DOHH2 (cell line): Measurements from ENCODE around the gene NYAP1.
A peak's percentile ranks its signal among the peaks of the same experiment; 100 is the strongest.

Experiments used
- H3F3A ChIP-seq: fragments of 200-600 bp; sonication (generic), shearing (Covaris generic); 2 replicates; pipeline ENCODE4 v1.6.0; 2016; ENCODE audit warnings: antibody characterized with exemption, mild to moderate bottlenecking; ENCODE audit not compliant: control insufficient read depth, insufficient read depth
- H3K27ac ChIP-seq: fragments of 200-600 bp; sonication (generic); 2 replicates; pipeline ENCODE4 v1.5.1; 2014; ENCODE audit warnings: low read depth, mild to moderate bottlenecking, low read length, moderate library complexity
- H3K27me3 ChIP-seq: fragments of 200-600 bp; sonication (generic); 2 replicates; pipeline ENCODE4 v1.6.1; 2014; ENCODE audit warnings: mild to moderate bottlenecking, low read length, mixed read lengths; ENCODE audit not compliant: control insufficient read depth
- H3K36me3 ChIP-seq: fragments of 200-600 bp; sonication (generic); 2 replicates; pipeline ENCODE4 v1.6.1; 2014; ENCODE audit warnings: mild to moderate bottlenecking, low read length, moderate library complexity, mixed read lengths; ENCODE audit not compliant: control insufficient read depth
- H3K4me1 ChIP-seq: fragments of 200-600 bp; sonication (generic); 2 replicates; pipeline ENCODE4 v1.6.1; 2014; ENCODE audit warnings: mild to moderate bottlenecking, low read length, mixed read lengths; ENCODE audit not compliant: control insufficient read depth
- H3K4me2 ChIP-seq: fragments of 200-600 bp; sonication (generic); 2 replicates; pipeline ENCODE4 v1.6.0; 2014; ENCODE audit warnings: mild to moderate bottlenecking, low read length, moderate library complexity
- H3K4me3 ChIP-seq: fragments of 200-600 bp; sonication (generic); 2 replicates; pipeline ENCODE4 v1.5.1; 2014; ENCODE audit warnings: mild to moderate bottlenecking, low read length, mixed read lengths
- H3K79me2 ChIP-seq: fragments of 200-600 bp; sonication (generic); 2 replicates; pipeline ENCODE4 v1.6.1; 2014; ENCODE audit warnings: mild to moderate bottlenecking, low read length, mixed read lengths; ENCODE audit not compliant: control insufficient read depth
- H3K9me2 ChIP-seq: fragments of 200-600 bp; sonication (generic); replicated peaks from 2 replicates; pipeline ENCODE4 v1.6.1; 2014; ENCODE audit warnings: mild to moderate bottlenecking, low read length, mixed read lengths; ENCODE audit not compliant: control insufficient read depth
- H3K9me3 ChIP-seq: fragments of 200-600 bp; sonication (generic); 2 replicates; pipeline ENCODE4 v1.6.1; 2014; ENCODE audit warnings: antibody characterized with exemption, low read length, mixed read lengths; ENCODE audit not compliant: control insufficient read depth, insufficient read depth
- H4K20me1 ChIP-seq: fragments of 200-600 bp; sonication (generic); 2 replicates; pipeline ENCODE4 v1.6.0; 2014; ENCODE audit warnings: low read depth, mild to moderate bottlenecking, antibody characterized with exemption, low read length, moderate library complexity; ENCODE audit not compliant: control insufficient read depth, insufficient read depth
- CTCF ChIP-seq: fragments of 200-600 bp; sonication (generic); IDR thresholded peaks from one replicate; pipeline ENCODE4 v1.5.1; 2014; ENCODE audit warnings: antibody characterized with exemption, mild to moderate bottlenecking, low read depth, low read length; ENCODE audit not compliant: poor library complexity, severe bottlenecking
- EZH2phosphoT487 ChIP-seq: fragments of 200-600 bp; sonication (generic); IDR thresholded peaks from 2 replicates; pipeline ENCODE4 v1.6.1; 2017; ENCODE audit warnings: borderline replicate concordance, mild to moderate bottlenecking, antibody characterized with exemption, low read length, moderate library complexity, mixed read lengths

NYAP1 gene

GRCh38 chr7:100441641-100442535 lies 41.8 kb upstream of the NYAP1 start:
- H4K20me1 ChIP-seq, result no peaks in the 10 kb centered on the region
- peaks cover 14% of the 10 kb centered on the region for H3F3A ChIP-seq
- H3K4me1 ChIP-seq, result peaks cover 26% of the 10 kb centered on the region
- H3K27me3 ChIP-seq, result no peaks in the 10 kb centered on the region
- H3K9me3 ChIP-seq, result no peaks in the 10 kb centered on the region
- H3K9me2 ChIP-seq, result no peaks in the 10 kb centered on the region
- H3K36me3 ChIP-seq, result no peaks in the 10 kb centered on the region
- no peak overlapping the region for H3K4me3 ChIP-seq
- H3K27ac ChIP-seq, result no peak overlapping the region
- peaks cover 3% of the 10 kb centered on the region for H3K79me2 ChIP-seq
- TF ChIP-seq EZH2phosphoT487 (no peak), CTCF (no peak)
- no peak overlapping the region for H3K4me2 ChIP-seq

GRCh38 chr7:100443096-100443840 lies 40.5 kb upstream of the NYAP1 start:
- no peak for TF ChIP-seq CTCF
- TF ChIP-seq EZH2phosphoT487, result no peak
- Histone ChIP-seq H3K27ac (no peak overlapping the region), H3K27me3 (no peaks in the 10 kb centered on the region), H3F3A (peaks cover 8% of the 10 kb centered on the region), H3K9me3 (no peaks in the 10 kb centered on the region), H3K9me2 (no peaks in the 10 kb centered on the region), H3K79me2 (no peaks in the 10 kb centered on the region), H3K4me2 (no peak overlapping the region), H3K4me1 (peaks cover 20% of the 10 kb centered on the region), H3K36me3 (no peaks in the 10 kb centered on the region), H4K20me1 (no peaks in the 10 kb centered on the region), H3K4me3 (no peak overlapping the region)

DNA sequence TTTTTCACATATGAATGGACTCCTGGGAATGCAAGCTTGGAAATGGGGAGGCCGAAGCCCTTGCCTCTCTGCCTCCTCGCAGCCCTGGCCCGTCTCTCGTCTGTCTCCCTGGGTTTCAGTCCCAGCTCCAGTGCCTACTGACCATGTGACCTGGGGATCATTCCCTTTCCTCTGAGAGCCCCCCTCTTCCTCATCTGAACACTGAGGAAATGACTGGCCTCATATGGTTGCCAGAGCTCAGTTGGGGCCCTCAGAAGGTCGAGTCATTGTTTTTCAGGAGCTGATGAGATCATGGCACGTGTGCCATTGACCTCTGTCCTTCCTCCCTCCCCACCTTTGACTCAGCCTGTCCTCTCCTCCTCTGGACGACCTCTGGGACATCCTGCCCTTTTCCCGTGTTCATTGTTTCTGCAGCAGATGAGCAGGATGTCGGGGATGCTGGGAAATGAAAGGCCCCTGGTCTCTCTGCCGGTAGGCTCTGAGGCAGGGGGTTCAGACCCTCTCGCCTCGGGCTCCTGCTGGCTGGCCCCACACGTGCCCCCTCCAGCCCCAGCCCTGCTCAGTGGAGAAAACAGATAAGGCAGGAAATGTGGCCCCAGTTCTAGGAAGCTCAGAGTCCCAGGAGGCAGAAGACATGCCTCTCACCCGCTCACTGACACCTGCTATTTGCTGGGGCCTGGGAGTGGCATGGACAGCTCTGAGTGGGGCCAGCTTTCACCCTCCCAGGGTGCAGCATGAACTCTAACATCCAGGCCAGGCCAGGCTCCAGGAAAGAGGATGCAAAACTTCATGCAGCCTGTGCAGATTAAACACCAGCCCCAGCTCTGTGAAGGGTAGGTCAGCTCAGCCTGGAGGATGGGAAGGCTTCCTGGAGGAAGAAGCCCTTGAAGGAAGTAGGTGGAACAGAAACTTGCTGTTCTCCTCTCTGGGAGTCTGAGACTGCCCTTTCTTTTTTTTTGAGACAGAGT lies 39.1 kb upstream of the NYAP1 start:
- Histone ChIP-seq H3K79me2 (no peaks in the 10 kb centered on the region), H3K4me3 (no peak overlapping the region), H4K20me1 (no peaks in the 10 kb centered on the region), H3F3A (peaks cover 8% of the 10 kb centered on the region), H3K4me2 (peak overlapping the region; percentile 37), H3K27me3 (no peaks in the 10 kb centered on the region), H3K4me1 (peaks cover 20% of the 10 kb centered on the region), H3K9me3 (no peaks in the 10 kb centered on the region), H3K9me2 (no peaks in the 10 kb centered on the region), H3K27ac (no peak overlapping the region), H3K36me3 (no peaks in the 10 kb centered on the region)
- TF ChIP-seq EZH2phosphoT487, result no peak
- no peak for TF ChIP-seq CTCF
